Neural progenitor cell (in vitro differentiated cells): Measurements from ENCODE around the gene JAM2. TPM values are rescaled to one million over a fixed set of nuclear protein-coding genes. Genes with fewer than 3 reads are reported as not detected.

ENCODE experiments used
- DNase-seq: peaks from one replicate; pipeline ENCODE4 v3.0.0-alpha.2; 2016; ENCODE audit warnings: low spot score
- H2AFZ ChIP-seq: fragments of 200-600 bp; sonication (generic); replicated peaks from 2 replicates; pipeline ENCODE4 v1.6.1; 2016; ENCODE audit warnings: antibody characterized with exemption
- H3F3A ChIP-seq: fragments of 200-600 bp; sonication (generic); 2 replicates; pipeline ENCODE4 v1.6.1; 2016; ENCODE audit warnings: antibody characterized with exemption, low read depth
- H3K27ac ChIP-seq: fragments of 200-600 bp; sonication (generic); 2 replicates; pipeline ENCODE4 v1.5.1; 2016; ENCODE audit warnings: mild to moderate bottlenecking
- H3K27me3 ChIP-seq: fragments of 200-600 bp; sonication (generic); 2 replicates; pipeline ENCODE4 v1.6.1; 2016; ENCODE audit warnings: mild to moderate bottlenecking, moderate library complexity
- H3K36me3 ChIP-seq: fragments of 200-600 bp; sonication (generic); 2 replicates; pipeline ENCODE4 v1.5.1; 2016
- H3K4me1 ChIP-seq: fragments of 200-600 bp; sonication (generic); 2 replicates; pipeline ENCODE4 v1.6.1; 2016; ENCODE audit warnings: mixed run types
- H3K4me2 ChIP-seq: fragments of 200-600 bp; sonication (generic); 2 replicates; pipeline ENCODE4 v1.6.1; 2016
- H3K4me3 ChIP-seq: fragments of 200-600 bp; sonication (generic); 2 replicates; pipeline ENCODE4 v1.5.1; 2016
- H3K79me2 ChIP-seq: fragments of 200-600 bp; sonication (generic); 2 replicates; pipeline ENCODE4 v1.6.1; 2016; ENCODE audit warnings: low read depth
- H3K9ac ChIP-seq: fragments of 200-600 bp; sonication (generic); 2 replicates; pipeline ENCODE4 v1.6.1; 2016
- H3K9me3 ChIP-seq: fragments of 200-600 bp; sonication (generic); 2 replicates; pipeline ENCODE4 v1.5.1; 2016; ENCODE audit warnings: low read depth
- H4K20me1 ChIP-seq: fragments of 200-600 bp; sonication (generic); 2 replicates; pipeline ENCODE4 v1.6.1; 2016; ENCODE audit warnings: low read depth
- H3K27ac Mint-ChIP-seq: 3 replicates; pipeline ENCODE4 v1.8.0; 2021; ENCODE audit warnings: mixed read lengths
- H3K27me3 Mint-ChIP-seq: 2 replicates; pipeline ENCODE4 v1.8.0; 2022; ENCODE audit warnings: low read depth, mild to moderate bottlenecking, inconsistent platforms, moderate library complexity, mixed read lengths; ENCODE audit not compliant: insufficient read depth
- H3K36me3 Mint-ChIP-seq: 3 replicates; pipeline ENCODE4 v1.8.0; 2021; ENCODE audit warnings: mixed read lengths
- H3K4me1 Mint-ChIP-seq: 3 replicates; pipeline ENCODE4 v1.8.0; 2021; ENCODE audit warnings: mixed read lengths
- H3K4me3 Mint-ChIP-seq: 3 replicates; pipeline ENCODE4 v1.8.0; 2021; ENCODE audit warnings: mild to moderate bottlenecking, moderate library complexity, mixed read lengths
- H3K9me3 Mint-ChIP-seq: 3 replicates; pipeline ENCODE4 v1.8.0; 2020; ENCODE audit warnings: mixed read lengths
- EZH2 ChIP-seq: fragments of 200-600 bp; sonication (generic); IDR thresholded peaks from 2 replicates; pipeline ENCODE4 v1.6.1; 2017; ENCODE audit warnings: antibody characterized with exemption, mild to moderate bottlenecking, moderate library complexity
- EZH2phosphoT487 ChIP-seq: fragments of 200-600 bp; sonication (generic); IDR thresholded peaks from 2 replicates; pipeline ENCODE4 v1.6.1; 2017; ENCODE audit warnings: antibody characterized with exemption
- total RNA-seq: library from RNA; depleted of rRNA; stranded (reverse); fragments of >200 nt; gene quantifications from 2 replicates; pipeline ENCODE4 v1.2.3, GENCODE V29; 2015; ENCODE audit warnings: low replicate concordance
- TF ChIP-seq, protein P1 (sequence below): fragments of 200-600 bp; sonication (generic); IDR thresholded peaks from 2 replicates; pipeline ENCODE4 v1.5.1; 2017; ENCODE audit warnings: antibody characterized with exemption, mild to moderate bottlenecking

The JAM2 gene
- total RNA-seq = 1.9 and 3.5 TPM in 2 replicates

GRCh38 chr21:25638660-25639550 is at the start of gene JAM2:
TSS of gene JAM2 (plus strand) at chr21:25639258. CDS start at chr21:25639822, 564 bp downstream.
- Histone ChIP-seq H3K27me3 (peaks cover 44% of the 10 kb centered on the region), H4K20me1 (no peaks in the 10 kb centered on the region), H3F3A (peaks cover 8% of the 10 kb centered on the region), H3K9ac (peak within 1 kb of the TSS; percentile 15), H3K9me3 (no peaks in the 10 kb centered on the region), H3K4me1 (peaks cover 9% of the 10 kb centered on the region), H3K36me3 (no peaks in the 10 kb centered on the region), H3K4me3 (peak within 1 kb of the TSS; percentile 76), H3K27ac (no peak within 1 kb of the TSS), H2AFZ (peak within 1 kb of the TSS; percentile 91), H3K79me2 (no peaks in the 10 kb centered on the region), H3K4me2 (peak within 1 kb of the TSS; percentile 84)
- DNase-seq = peak; percentile 75
- peak within 1 kb of the TSS; percentile 96 for H3K27ac Mint-ChIP-seq
- peaks cover 3% of the 10 kb centered on the region for H3K9me3 Mint-ChIP-seq
- H3K4me3 Mint-ChIP-seq = peak within 1 kb of the TSS; percentile 87
- peaks cover 20% of the 10 kb centered on the region for H3K36me3 Mint-ChIP-seq
- H3K4me1 Mint-ChIP-seq = peaks cover 30% of the 10 kb centered on the region
- no peak for TF ChIP-seq EZH2
- TF ChIP-seq EZH2phosphoT487 = no peak
- TF ChIP-seq, protein P1, sequence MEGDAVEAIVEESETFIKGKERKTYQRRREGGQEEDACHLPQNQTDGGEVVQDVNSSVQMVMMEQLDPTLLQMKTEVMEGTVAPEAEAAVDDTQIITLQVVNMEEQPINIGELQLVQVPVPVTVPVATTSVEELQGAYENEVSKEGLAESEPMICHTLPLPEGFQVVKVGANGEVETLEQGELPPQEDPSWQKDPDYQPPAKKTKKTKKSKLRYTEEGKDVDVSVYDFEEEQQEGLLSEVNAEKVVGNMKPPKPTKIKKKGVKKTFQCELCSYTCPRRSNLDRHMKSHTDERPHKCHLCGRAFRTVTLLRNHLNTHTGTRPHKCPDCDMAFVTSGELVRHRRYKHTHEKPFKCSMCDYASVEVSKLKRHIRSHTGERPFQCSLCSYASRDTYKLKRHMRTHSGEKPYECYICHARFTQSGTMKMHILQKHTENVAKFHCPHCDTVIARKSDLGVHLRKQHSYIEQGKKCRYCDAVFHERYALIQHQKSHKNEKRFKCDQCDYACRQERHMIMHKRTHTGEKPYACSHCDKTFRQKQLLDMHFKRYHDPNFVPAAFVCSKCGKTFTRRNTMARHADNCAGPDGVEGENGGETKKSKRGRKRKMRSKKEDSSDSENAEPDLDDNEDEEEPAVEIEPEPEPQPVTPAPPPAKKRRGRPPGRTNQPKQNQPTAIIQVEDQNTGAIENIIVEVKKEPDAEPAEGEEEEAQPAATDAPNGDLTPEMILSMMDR = no peak
- H3K27me3 Mint-ChIP-seq = peaks cover 3% of the 10 kb centered on the region

DNA sequence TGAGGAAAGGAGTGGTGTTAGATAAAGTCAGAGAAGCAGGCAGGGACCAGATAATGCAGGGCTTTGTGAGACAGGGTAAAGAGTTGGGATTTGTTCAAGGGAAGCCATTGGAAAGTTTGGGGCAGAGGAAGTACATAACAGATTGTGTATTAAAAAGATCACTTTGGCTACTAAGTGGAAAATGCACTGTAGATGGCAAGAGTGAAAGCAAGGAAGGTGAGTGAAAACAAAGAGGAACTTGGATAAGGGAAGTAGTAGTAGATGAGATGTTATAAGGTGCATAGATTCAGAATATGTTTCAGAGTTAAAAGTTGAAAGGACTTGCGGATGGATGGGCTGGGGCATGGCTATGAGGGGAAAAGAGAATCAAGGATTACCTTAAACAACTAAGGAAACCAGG is 49.2 kb upstream of the JAM2 start:
- no peak overlapping the region for H3K4me3 ChIP-seq
- no peaks in the 10 kb centered on the region for H3K9me3 ChIP-seq
- no peaks in the 10 kb centered on the region for H3F3A ChIP-seq
- H3K36me3 ChIP-seq = peaks cover 16% of the 10 kb centered on the region
- no peaks in the 10 kb centered on the region for H3K27me3 ChIP-seq
- Mint-ChIP-seq H3K4me1 (no peaks in the 10 kb centered on the region), H3K27me3 (no peaks in the 10 kb centered on the region), H3K36me3 (peaks cover 40% of the 10 kb centered on the region), H3K4me3 (no peak overlapping the region), H3K9me3 (no peaks in the 10 kb centered on the region), H3K27ac (no peak overlapping the region)
- peaks cover 2% of the 10 kb centered on the region for H4K20me1 ChIP-seq
- DNase-seq = no peak
- H2AFZ ChIP-seq = no peak overlapping the region
- H3K4me2 ChIP-seq = no peak overlapping the region
- H3K4me1 ChIP-seq = no peaks in the 10 kb centered on the region
- H3K9ac ChIP-seq = no peak overlapping the region
- H3K27ac ChIP-seq = no peak overlapping the region
- H3K79me2 ChIP-seq = no peaks in the 10 kb centered on the region
- TF ChIP-seq, protein P1 = no peak
- TF ChIP-seq EZH2 = no peak
- TF ChIP-seq EZH2phosphoT487 = no peak

- Mint-ChIP-seq H3K4me3 (peak within 1 kb of the TSS; percentile 100), H3K36me3 (peaks cover 6% of the 10 kb centered on the region), H3K9me3 (no peaks in the 10 kb centered on the region), H3K27ac (peak within 1 kb of the TSS; percentile 100), H3K4me1 (peaks cover 20% of the 10 kb centered on the region), H3K27me3 (peaks cover 7% of the 10 kb centered on the region)
- H3K79me2 ChIP-seq = peaks cover 17% of the 10 kb centered on the region
- H3K9me3 ChIP-seq = no peaks in the 10 kb centered on the region
- TF ChIP-seq EZH2 (peak; percentile 40), EZH2phosphoT487 (no peak)
- TF ChIP-seq, protein P1 = peak; percentile 71
- H3K27ac ChIP-seq = peak within 1 kb of the TSS; percentile 90
- peak within 1 kb of the TSS; percentile 92 for H3K4me3 ChIP-seq
- peaks cover 4% of the 10 kb centered on the region for H3F3A ChIP-seq
- H2AFZ ChIP-seq = peak within 1 kb of the TSS; percentile 92
- DNase-seq = peak; percentile 95
- peaks cover 5% of the 10 kb centered on the region for H3K4me1 ChIP-seq
- H4K20me1 ChIP-seq = no peaks in the 10 kb centered on the region
- H3K27me3 ChIP-seq = no peaks in the 10 kb centered on the region
- peak within 1 kb of the TSS; percentile 94 for H3K9ac ChIP-seq
- H3K4me2 ChIP-seq = peak within 1 kb of the TSS; percentile 84
- H3K36me3 ChIP-seq = peaks cover 14% of the 10 kb centered on the region
These were observed 31.7 kb upstream of the JAM2 start, which contains the start of gene MRPL39 for GRCh38 chr21:25607151-25608043. TSS of gene MRPL39 (minus strand) at chr21:25607481. CDS start at chr21:25607475, 6 bp downstream.
